Astrocyte (in vitro differentiated cells and primary cell): ENCODE measurements around the gene ERF. TPM values are rescaled to one million over a fixed set of nuclear protein-coding genes. Genes with fewer than 3 reads are reported as not detected.
A peak's percentile ranks its signal among the peaks of the same experiment; 100 is the strongest.

Experiments used
- DNase-seq: peaks from one replicate; pipeline ENCODE4 v3.0.0-alpha.2; 2010; ENCODE audit warnings: low read depth
- FAIRE-seq: peaks from 2 replicates; lab custom pipeline; 2011; peaks lifted over from hg19 to GRCh38; lab: Jason Lieb, UNC
- H2AFZ ChIP-seq: 2 replicates; pipeline ENCODE4 v1.6.0; 2012; ENCODE audit warnings: low read depth, low read length, inconsistent platforms
- H3K27ac ChIP-seq: 2 replicates; pipeline ENCODE4 v1.5.1; 2011; ENCODE audit warnings: low read depth, low read length, inconsistent platforms
- H3K27me3 ChIP-seq: 2 replicates; pipeline ENCODE4 v1.6.0; 2011; ENCODE audit warnings: low read length, inconsistent platforms; ENCODE audit not compliant: insufficient read depth
- H3K36me3 ChIP-seq: 2 replicates; pipeline ENCODE4 v1.5.1; 2011; ENCODE audit warnings: low read length, inconsistent platforms; ENCODE audit not compliant: insufficient read depth
- H3K4me1 ChIP-seq: 2 replicates; pipeline ENCODE4 v1.5.1; 2011; ENCODE audit warnings: low read length, inconsistent platforms; ENCODE audit not compliant: insufficient read depth
- H3K4me2 ChIP-seq: 2 replicates; pipeline ENCODE4 v1.6.0; 2012; ENCODE audit warnings: low read length, inconsistent platforms
- H3K4me3 ChIP-seq: 2 replicates; pipeline ENCODE4 v1.5.1; 2011; ENCODE audit warnings: low read depth, mild to moderate bottlenecking, low read length, inconsistent platforms; ENCODE audit not compliant: insufficient read depth
- H3K79me2 ChIP-seq: 2 replicates; pipeline ENCODE4 v1.6.0; 2012; ENCODE audit warnings: mild to moderate bottlenecking, low read length, inconsistent platforms; ENCODE audit not compliant: insufficient read depth
- H3K9ac ChIP-seq: 2 replicates; pipeline ENCODE4 v1.6.0; 2012; ENCODE audit warnings: mild to moderate bottlenecking, low read length, inconsistent platforms
- H3K9me3 ChIP-seq: 2 replicates; pipeline ENCODE4 v1.5.1; 2012; ENCODE audit warnings: low read depth, mild to moderate bottlenecking, low read length, inconsistent platforms; ENCODE audit not compliant: insufficient read depth
- H4K20me1 ChIP-seq: 2 replicates; pipeline ENCODE4 v1.6.0; 2012; ENCODE audit warnings: low read length, inconsistent platforms; ENCODE audit not compliant: insufficient read depth
- H3K27ac Mint-ChIP-seq: one replicate; pipeline ENCODE4 v1.8.0; 2021; ENCODE audit warnings: mild to moderate bottlenecking, mixed read lengths; ENCODE audit not compliant: unreplicated experiment
- H3K27me3 Mint-ChIP-seq: one replicate; pipeline ENCODE4 v1.8.0; 2021; ENCODE audit warnings: low read depth, mixed read lengths; ENCODE audit not compliant: unreplicated experiment
- H3K36me3 Mint-ChIP-seq: one replicate; pipeline ENCODE4 v1.8.0; 2021; ENCODE audit warnings: low read depth, mixed read lengths; ENCODE audit not compliant: unreplicated experiment
- H3K4me1 Mint-ChIP-seq: one replicate; pipeline ENCODE4 v1.8.0; 2021; ENCODE audit warnings: low read depth, mixed read lengths; ENCODE audit not compliant: unreplicated experiment
- H3K4me3 Mint-ChIP-seq: one replicate; pipeline ENCODE4 v1.8.0; 2021; ENCODE audit warnings: mild to moderate bottlenecking, moderate library complexity, mixed read lengths; ENCODE audit not compliant: unreplicated experiment
- H3K9me3 Mint-ChIP-seq: one replicate; pipeline ENCODE4 v1.8.0; 2021; ENCODE audit warnings: mild to moderate bottlenecking, mixed read lengths; ENCODE audit not compliant: unreplicated experiment
- EZH2 ChIP-seq: IDR thresholded peaks from 2 replicates; pipeline ENCODE4 v1.6.1; 2012; ENCODE audit warnings: mild to moderate bottlenecking, low read length, inconsistent platforms; ENCODE audit not compliant: insufficient read depth
- total RNA-seq: library from RNA; stranded (reverse); gene quantifications from 2 replicates; pipeline ENCODE4 v1.2.1, GENCODE V29; 2021
- TF ChIP-seq, protein P1 (sequence below): IDR thresholded peaks from 2 replicates; pipeline ENCODE4 v1.5.1; 2011; ENCODE audit warnings: low read depth, mild to moderate bottlenecking, inconsistent platforms, low read length, moderate library complexity; ENCODE audit not compliant: insufficient read depth

Gene ERF
- total RNA-seq, 1 donor from 2014 or later = 108 TPM

DNA sequence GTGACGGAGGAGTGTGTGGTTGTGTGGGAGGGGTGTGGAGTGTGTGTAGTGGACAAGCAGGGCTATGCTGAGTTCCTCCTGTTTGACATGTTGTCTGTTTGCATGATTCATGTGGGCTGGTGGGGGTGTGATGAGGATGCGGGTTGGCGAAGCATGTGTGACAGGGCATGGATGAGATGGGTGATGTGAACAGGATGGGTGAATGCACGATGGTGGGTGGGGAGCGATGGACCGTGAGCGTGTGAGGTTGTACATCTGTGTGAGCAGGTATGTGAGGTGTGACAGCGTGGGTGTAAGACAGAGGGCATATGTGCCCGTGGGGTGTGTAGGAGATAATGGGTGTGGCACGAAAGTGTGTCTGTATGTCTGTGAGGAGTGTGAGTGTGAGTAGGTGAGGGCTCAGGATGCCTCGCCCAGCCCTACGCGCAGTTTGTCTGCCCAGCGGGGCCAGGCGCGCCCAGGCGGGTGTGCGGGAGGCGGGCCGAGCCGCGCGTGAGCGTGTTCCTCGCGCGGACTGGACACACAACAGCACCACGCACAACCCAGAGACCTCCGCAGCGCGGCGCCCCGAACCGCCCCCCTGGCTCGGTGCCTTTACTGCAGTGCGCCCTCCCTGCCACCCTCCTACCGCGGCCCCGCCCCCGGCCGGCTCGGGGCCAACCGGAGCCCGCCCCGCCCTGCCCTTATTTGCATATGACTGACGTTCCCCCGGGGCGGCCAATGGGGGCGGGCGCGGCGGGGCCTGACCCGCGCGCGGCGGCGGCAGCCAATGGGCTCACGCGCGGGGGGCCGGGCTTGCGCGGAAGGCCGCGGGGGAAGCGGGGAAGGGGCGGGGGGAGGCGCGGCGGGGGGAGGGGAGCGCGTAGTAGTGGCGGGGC is 28.5 kb upstream of the ERF start:
- Mint-ChIP-seq H3K9me3 (peaks cover 2% of the 10 kb centered on the region), H3K4me3 (no peak overlapping the region), H3K4me1 (peaks cover 32% of the 10 kb centered on the region), H3K36me3 (peaks cover 4% of the 10 kb centered on the region), H3K27me3 (no peaks in the 10 kb centered on the region), H3K27ac (no peak overlapping the region)
- peak; percentile 75 for DNase-seq
- FAIRE-seq = no peak
- Histone ChIP-seq H4K20me1 (peaks cover 59% of the 10 kb centered on the region), H3K4me1 (peaks cover 58% of the 10 kb centered on the region), H3K9ac (peak overlapping the region; percentile 79), H3K36me3 (peaks cover 6% of the 10 kb centered on the region), H2AFZ (peak overlapping the region; percentile 8), H3K4me3 (peak overlapping the region; percentile 50), H3K79me2 (peaks cover 59% of the 10 kb centered on the region), H3K4me2 (peak overlapping the region; percentile 94), H3K27ac (peak overlapping the region; percentile 83), H3K9me3 (no peaks in the 10 kb centered on the region), H3K27me3 (no peaks in the 10 kb centered on the region)
- no peak for TF ChIP-seq EZH2
- TF ChIP-seq, protein P1, sequence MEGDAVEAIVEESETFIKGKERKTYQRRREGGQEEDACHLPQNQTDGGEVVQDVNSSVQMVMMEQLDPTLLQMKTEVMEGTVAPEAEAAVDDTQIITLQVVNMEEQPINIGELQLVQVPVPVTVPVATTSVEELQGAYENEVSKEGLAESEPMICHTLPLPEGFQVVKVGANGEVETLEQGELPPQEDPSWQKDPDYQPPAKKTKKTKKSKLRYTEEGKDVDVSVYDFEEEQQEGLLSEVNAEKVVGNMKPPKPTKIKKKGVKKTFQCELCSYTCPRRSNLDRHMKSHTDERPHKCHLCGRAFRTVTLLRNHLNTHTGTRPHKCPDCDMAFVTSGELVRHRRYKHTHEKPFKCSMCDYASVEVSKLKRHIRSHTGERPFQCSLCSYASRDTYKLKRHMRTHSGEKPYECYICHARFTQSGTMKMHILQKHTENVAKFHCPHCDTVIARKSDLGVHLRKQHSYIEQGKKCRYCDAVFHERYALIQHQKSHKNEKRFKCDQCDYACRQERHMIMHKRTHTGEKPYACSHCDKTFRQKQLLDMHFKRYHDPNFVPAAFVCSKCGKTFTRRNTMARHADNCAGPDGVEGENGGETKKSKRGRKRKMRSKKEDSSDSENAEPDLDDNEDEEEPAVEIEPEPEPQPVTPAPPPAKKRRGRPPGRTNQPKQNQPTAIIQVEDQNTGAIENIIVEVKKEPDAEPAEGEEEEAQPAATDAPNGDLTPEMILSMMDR = no peak

DNA sequence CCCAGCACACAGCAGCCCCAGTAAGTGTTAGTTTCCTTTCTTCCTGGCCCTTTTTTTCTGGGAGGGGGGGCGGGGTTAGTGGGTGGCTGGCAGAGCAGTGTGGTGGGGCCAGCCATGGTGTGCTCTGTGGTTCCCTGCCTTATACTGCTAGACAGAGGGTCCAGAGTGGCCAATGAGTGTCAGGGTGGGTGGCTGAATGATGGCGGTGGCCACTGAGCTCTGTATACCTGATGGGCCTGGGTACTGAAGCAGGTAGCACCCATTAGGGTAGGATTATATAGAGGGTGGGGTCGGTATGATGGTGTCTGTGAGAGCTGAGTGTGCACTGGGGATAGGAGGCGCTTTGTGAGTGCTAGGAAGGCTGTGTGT is 27.9 kb upstream of the ERF start:
- Mint-ChIP-seq H3K9me3 (peaks cover 2% of the 10 kb centered on the region), H3K27ac (peak overlapping the region; percentile 87), H3K27me3 (no peaks in the 10 kb centered on the region), H3K4me3 (peak overlapping the region; percentile 86), H3K36me3 (peaks cover 6% of the 10 kb centered on the region), H3K4me1 (peaks cover 36% of the 10 kb centered on the region)
- H3K4me2 ChIP-seq = peak overlapping the region; percentile 94
- no peak for FAIRE-seq
- peak overlapping the region; percentile 79 for H3K9ac ChIP-seq
- H3K9me3 ChIP-seq = no peaks in the 10 kb centered on the region
- H3K79me2 ChIP-seq = peaks cover 64% of the 10 kb centered on the region
- H4K20me1 ChIP-seq = peaks cover 59% of the 10 kb centered on the region
- H3K4me3 ChIP-seq = peak overlapping the region; percentile 50
- no peaks in the 10 kb centered on the region for H3K27me3 ChIP-seq
- H3K4me1 ChIP-seq = peaks cover 64% of the 10 kb centered on the region
- H2AFZ ChIP-seq = no peak overlapping the region
- DNase-seq = no peak
- H3K27ac ChIP-seq = peak overlapping the region; percentile 92
- H3K36me3 ChIP-seq = no peaks in the 10 kb centered on the region
- TF ChIP-seq, protein P1 = no peak
- no peak for TF ChIP-seq EZH2
